AG04450 (cell line): ENCODE data around the gene CGREF1. TPM values are rescaled to one million over a fixed set of nuclear protein-coding genes. Genes with fewer than 3 reads are reported as not detected.

Source experiments
- CTCF ChIA-PET: fragments of 300-600, 350-600 bp; formaldehyde crosslinking; extraction: SDS; loops from one replicate; lab custom pipeline; 2022; ENCODE audit warnings: antibody characterized with exemption, inconsistent platforms; lab: Charles Lee
- POLR2A ChIA-PET: fragments of 350-600 bp; formaldehyde crosslinking; extraction: SDS; loops from one replicate; lab custom pipeline; 2021; ENCODE audit warnings: antibody characterized with exemption, inconsistent platforms; lab: Yijun Ruan, JAX
- DNase-seq: peaks from one replicate; pipeline ENCODE4 v3.0.0-alpha.2; 2011; ENCODE audit warnings: low read depth, low spot score
- H3K27ac ChIP-seq: one replicate; pipeline ENCODE4 v1.5.1; 2012; ENCODE audit warnings: low read depth, low read length, control low read depth
- H3K27me3 ChIP-seq: one replicate; pipeline ENCODE4 v1.6.0; 2012; ENCODE audit warnings: low read length; ENCODE audit not compliant: control insufficient read depth, insufficient read depth
- H3K4me3 ChIP-seq: 2 replicates; pipeline ENCODE4 v1.5.1; 2011; ENCODE audit warnings: mild to moderate bottlenecking, low read depth, low read length, control low read depth
- H3K9me3 ChIP-seq: 2 replicates; pipeline ENCODE4 v1.5.1; 2012; ENCODE audit warnings: low read length; ENCODE audit not compliant: control insufficient read depth, insufficient read depth
- CTCF ChIP-seq: IDR thresholded peaks from 2 replicates; pipeline ENCODE4 v1.5.1; 2011; ENCODE audit warnings: low read depth, low read length, control low read depth, inconsistent platforms
- polyA plus RNA-seq: library from polyadenylated mRNA; depleted of rRNA; stranded (reverse); fragments of >200 nt; gene quantifications from 2 replicates; pipeline ENCODE4 v1.2.3, GENCODE V29; 2011

The CGREF1 gene
- polyA plus RNA-seq, 1 experiment, result 0.71 TPM

- TF ChIP-seq CTCF, result no peak
- Histone ChIP-seq H3K27me3 (no peaks in the 10 kb centered on the region), H3K27ac (no peak overlapping the region), H3K9me3 (no peaks in the 10 kb centered on the region; the same call in 1 of the 2 replicates), H3K4me3 (no peak overlapping the region)
- POLR2A ChIA-PET, result interaction anchor here (0.6 to 7.7 kb wide), 2 partner anchors 31 to 82 kb away, joined by 3 to 53 read pairs; partner anchors contain the start of gene AGBL5
- no peak for DNase-seq
- CTCF ChIA-PET, result no interaction called here
Observed at GRCh38 chr2:27082773-27083409, 36.0 kb downstream of the CGREF1 start.

DNA sequence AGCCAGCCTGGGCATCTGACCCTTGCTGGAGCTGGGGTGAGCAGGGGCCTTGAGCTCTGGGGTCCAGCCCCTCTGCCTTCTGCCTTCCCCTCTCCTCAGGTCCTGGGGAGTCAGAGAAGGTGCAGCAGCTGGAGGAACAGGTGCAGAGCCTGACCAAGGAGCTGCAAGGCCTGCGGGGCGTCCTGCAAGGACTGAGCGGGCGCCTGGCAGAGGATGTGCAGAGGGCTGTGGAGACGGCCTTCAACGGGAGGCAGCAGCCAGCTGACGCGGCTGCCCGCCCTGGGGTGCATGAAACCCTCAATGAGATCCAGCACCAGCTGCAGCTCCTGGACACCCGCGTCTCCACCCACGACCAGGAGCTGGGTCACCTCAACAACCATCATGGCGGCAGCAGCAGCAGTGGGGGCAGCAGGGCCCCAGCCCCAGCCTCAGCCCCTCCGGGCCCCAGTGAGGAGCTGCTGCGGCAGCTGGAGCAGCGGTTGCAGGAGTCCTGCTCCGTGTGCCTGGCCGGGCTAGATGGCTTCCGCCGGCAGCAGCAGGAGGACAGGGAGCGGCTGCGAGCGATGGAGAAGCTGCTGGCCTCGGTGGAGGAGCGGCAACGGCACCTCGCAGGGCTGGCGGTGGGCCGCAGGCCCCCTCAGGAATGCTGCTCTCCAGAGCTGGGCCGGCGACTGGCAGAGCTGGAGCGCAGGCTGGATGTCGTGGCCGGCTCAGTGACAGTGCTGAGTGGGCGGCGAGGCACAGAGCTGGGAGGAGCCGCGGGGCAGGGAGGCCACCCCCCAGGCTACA lies 36.8 kb downstream of the CGREF1 start:
- H3K9me3 ChIP-seq, result no peaks in the 10 kb centered on the region; the same call in 1 of the 2 replicates
- CTCF ChIA-PET, result interaction anchor here (1.0 kb wide), 1 partner anchor 32 kb away, joined by 5 read pairs; no protein-coding TSS in a partner anchor
- H3K4me3 ChIP-seq, result no peak overlapping the region
- no peaks in the 10 kb centered on the region for H3K27me3 ChIP-seq
- POLR2A ChIA-PET, result interaction anchor here (0.6 to 7.7 kb wide), 4 partner anchors 10 to 83 kb away, joined by 3 to 53 read pairs (median 16); partner anchors contain the start of genes AGBL5 and OST4
- no peak overlapping the region for H3K27ac ChIP-seq
- no peak for DNase-seq
- TF ChIP-seq CTCF, result no peak

DNA sequence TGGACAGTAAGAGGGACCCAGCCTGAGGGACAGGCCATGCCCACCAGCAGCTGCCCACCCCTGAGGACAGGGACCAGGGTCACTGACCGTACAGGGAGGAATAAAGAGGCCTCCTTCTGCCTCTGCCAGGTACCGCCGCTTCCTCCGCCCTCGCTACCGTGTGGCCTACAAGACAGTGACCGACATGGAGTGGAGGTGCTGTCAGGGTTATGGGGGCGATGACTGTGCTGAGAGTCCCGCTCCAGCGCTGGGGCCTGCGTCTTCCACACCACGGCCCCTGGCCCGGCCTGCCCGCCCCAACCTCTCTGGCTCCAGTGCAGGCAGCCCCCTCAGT lies 38.4 kb downstream of the CGREF1 start:
- Histone ChIP-seq H3K27me3 (no peaks in the 10 kb centered on the region), H3K9me3 (no peaks in the 10 kb centered on the region; the same call in 1 of the 2 replicates), H3K4me3 (peak overlapping the region; percentile 85), H3K27ac (peak overlapping the region; percentile 52)
- CTCF ChIA-PET, result interaction anchor here (1.0 kb wide), 2 partner anchors 8 to 24 kb away, joined by 3 to 4 read pairs; no protein-coding TSS in a partner anchor
- DNase-seq, result no peak
- POLR2A ChIA-PET, result interaction anchor here (0.6 to 7.7 kb wide), 7 partner anchors 8 to 47 kb away, joined by 4 to 53 read pairs (median 6); partner anchors contain the start of genes AGBL5 and OST4
- TF ChIP-seq CTCF, result no peak

DNA sequence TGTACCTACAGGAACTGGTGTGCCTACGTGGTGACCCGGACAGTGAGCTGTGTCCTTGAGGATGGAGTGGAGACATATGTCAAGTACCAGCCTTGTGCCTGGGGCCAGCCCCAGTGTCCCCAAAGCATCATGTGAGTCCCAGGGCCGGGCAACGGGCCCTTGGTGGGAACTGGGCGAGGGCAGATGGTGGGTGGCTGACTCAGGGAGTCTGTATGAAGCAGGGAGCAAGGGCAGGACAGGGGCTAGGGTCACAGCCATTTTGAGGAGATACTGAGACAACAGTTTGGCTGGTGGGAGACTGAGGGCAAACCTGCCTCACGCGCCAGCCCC lies 38.8 kb downstream of the CGREF1 start:
- Histone ChIP-seq H3K9me3 (no peaks in the 10 kb centered on the region; the same call in 1 of the 2 replicates), H3K27ac (peak overlapping the region; percentile 52), H3K4me3 (peak overlapping the region; percentile 85), H3K27me3 (no peaks in the 10 kb centered on the region)
- no peak for TF ChIP-seq CTCF
- DNase-seq, result no peak
- ChIA-PET POLR2A (interaction anchor here (0.9 to 2.4 kb wide), 3 partner anchors 8 to 29 kb away, joined by 6 to 25 read pairs (median 15); partner anchors contain the start of genes AGBL5 and OST4), CTCF (no interaction called here)
